Neural progenitor cell (in vitro differentiated cells): ENCODE results near the gene CHAF1A.

Experiments used
- CTCF ChIP-seq: fragments of 200-600 bp; sonication (generic); IDR thresholded peaks from 2 replicates; pipeline ENCODE4 v1.5.1; 2017; ENCODE audit warnings: antibody characterized with exemption, mild to moderate bottlenecking
- EZH2 ChIP-seq: fragments of 200-600 bp; sonication (generic); IDR thresholded peaks from 2 replicates; pipeline ENCODE4 v1.6.1; 2017; ENCODE audit warnings: antibody characterized with exemption, mild to moderate bottlenecking, moderate library complexity
- EZH2phosphoT487 ChIP-seq: fragments of 200-600 bp; sonication (generic); IDR thresholded peaks from 2 replicates; pipeline ENCODE4 v1.6.1; 2017; ENCODE audit warnings: antibody characterized with exemption

GRCh38 chr19:4446704-4447200 lies 44.3 kb downstream of the CHAF1A start:
- TF ChIP-seq CTCF (no peak), EZH2 (no peak), EZH2phosphoT487 (no peak)
